Activated CD8-positive, alpha-beta memory T cell treated with anti-CD3 and anti-CD28 coated beads for 24 hours (primary cell): ENCODE data around the gene DZANK1.
"Not testable (repeated sequence)": the region's sequence is repeated elsewhere in the genome, so short reads cannot be mapped to it uniquely, and the experiment has no call there.

Experiments
- DNase-seq: peaks from one replicate; pipeline ENCODE4 v3.0.0-alpha.2; 2020

The DZANK1 gene

DNA sequence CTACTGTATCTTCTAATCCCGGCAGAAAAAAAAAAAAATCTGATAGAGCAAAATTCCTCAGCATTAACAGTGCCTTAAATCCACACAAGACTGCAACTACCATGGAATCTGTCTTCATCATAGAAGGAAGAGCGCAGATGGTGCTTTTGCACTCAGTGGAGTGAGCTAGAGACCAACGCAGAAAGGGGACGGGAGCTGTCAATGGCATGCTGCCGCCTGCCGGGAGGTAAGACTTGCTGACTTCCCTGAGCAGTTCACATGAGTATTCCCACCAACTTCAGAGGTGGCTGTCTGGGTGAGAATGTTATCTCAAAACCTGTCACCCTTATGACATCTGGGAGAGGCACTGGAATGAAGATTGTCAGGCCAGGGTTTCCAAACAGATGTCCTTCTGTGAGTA, 35.6 kb downstream of the DZANK1 start:
- no peak for DNase-seq

- no peak for DNase-seq
Observed at GRCh38 chr20:18430172-18430826, 36.5 kb downstream of the DZANK1 start.

GRCh38 chr20:18428490-18429173, 38.2 kb downstream of the DZANK1 start:
- DNase-seq = no peak

DNA sequence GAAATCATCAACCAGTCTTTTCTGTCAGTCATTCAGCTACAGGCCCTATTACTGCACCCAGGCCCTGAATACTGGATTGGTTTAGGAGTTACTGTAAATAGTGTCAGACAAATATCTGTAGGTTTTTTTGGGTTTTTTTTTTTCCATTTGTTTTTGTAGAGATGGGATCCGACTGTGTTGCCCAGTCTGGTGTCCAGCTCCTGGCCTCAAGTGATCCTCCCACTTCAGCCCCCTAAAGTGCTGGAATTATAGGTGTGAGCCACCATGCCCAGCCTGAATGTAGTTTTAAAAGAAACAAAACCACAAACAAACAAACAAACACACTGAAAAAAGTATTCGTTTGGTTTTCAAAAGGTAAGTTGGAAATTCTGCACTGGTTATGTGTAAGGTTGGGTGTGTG, 39.6 kb downstream of the DZANK1 start:
- DNase-seq = no peak

- DNase-seq = no peak
Observed at GRCh38 chr20:18421608-18422007, 45.2 kb downstream of the DZANK1 start.

DNA sequence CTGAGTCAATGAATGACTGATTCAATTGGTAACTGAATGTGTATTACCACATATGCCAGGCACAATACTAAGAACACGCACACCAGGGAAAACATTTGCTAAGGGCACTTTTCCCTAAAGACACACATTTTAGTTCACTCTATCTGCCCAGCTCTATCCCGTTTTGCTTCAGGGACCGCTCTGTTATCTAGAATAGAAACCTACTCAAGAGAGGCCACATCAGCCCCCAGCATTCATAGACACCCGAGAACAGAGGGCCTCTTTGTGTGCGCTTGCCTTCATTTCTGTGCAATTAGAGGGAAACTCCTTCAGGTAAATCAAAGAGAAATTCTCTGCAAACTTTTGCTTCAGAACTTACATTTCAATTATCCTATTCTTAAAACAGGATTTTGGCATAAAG, 50.3 kb downstream of the DZANK1 start:
- DNase-seq = no peak

GRCh38 chr20:18414140-18414539, 52.7 kb downstream of the DZANK1 start:
- no peak for DNase-seq

DNA sequence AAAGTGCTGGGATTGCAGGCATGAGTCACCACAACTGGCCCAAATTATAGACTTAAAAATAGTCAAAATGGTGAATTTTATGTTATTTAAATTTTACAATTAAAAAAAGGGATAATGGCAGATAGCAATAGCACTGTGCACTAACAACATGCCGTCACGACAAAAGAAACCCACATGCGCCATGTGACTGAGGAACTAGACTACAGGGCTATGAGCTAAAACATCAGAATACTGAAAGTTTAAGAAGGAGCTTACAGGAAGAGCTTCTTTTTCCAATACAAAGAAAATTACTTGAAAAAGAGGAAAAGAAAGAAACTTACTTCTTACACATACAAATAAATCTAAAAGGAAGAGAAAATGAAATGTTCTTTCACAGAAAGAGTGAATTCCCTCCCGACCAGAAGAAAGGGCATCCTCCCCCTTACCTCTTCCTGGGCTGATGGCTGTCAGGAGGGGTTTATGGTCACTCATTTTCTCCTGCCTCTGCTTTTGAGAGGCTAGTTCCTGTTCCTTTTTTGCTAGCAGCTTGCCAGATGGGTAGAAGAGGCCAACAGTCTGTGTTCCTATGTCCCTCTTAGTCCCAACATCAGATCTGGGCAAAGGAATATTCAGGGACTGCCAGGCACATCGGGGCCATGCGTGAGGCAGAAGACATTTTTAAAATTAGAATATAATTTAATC, 54.5 kb downstream of the DZANK1 start:
- no peak for DNase-seq

DNA sequence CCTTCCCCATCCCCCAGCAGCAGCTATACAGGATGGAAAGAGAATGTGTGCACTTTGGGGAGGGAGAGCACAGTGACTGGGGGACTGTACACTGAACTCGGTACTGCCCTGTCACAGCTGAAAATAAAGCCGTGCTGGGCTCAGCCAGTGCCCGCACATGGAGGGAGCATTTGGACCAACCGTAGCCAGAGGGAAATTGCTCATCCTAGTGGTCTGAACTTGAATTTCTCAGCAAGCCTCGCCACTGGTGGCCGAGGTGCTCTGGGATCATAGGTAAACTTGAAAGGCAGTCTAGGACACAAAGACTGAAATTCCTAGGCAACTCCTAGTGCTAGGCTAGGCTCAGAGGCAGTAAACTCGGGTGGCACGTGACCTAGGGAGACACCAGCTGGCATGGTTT, 61.0 kb downstream of the DZANK1 start:
- DNase-seq = no peak

- no peak for DNase-seq
Observed at GRCh38 chr20:18404172-18404571, 62.7 kb downstream of the DZANK1 start.

DNA sequence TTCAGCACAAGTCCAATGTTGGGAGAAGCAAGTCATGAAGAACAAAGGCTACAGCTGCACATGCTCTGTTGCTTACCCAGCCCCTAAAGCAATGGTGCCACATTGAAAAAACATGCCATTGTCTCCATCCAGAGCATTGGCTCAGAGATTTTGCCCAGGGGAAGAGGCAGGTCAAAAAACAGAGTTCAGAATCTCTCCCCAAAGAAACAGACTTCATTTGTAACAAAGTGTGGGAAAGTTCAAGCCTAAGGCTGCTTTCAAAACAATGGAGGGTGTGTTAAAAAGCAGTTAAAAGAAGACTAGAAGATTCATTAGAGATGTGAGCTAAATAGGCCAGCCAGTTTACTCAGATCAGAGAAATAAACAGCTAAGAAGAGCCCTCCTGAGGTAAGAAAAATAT, 63.6 kb downstream of the DZANK1 start:
- no peak for DNase-seq

DNA sequence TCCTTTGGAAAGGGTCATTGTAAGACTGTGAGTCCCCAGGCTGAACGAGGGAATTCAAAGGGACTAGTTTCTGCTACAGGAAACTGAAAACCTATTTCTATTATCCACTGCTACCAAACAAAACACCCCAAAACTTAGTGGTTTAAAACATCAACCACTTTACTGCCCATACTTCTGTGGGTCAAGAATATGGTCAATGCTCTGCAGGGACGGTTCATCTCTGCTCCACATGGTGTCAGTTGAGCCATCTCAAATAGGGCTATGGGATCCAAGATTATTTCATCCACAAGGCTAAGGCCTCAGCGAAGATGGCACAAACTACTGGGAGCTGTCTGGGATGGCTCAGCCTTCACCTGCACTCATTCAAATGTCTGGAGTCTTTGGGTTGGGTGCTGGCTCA, 65.5 kb downstream of the DZANK1 start:
- no peak for DNase-seq

DNA sequence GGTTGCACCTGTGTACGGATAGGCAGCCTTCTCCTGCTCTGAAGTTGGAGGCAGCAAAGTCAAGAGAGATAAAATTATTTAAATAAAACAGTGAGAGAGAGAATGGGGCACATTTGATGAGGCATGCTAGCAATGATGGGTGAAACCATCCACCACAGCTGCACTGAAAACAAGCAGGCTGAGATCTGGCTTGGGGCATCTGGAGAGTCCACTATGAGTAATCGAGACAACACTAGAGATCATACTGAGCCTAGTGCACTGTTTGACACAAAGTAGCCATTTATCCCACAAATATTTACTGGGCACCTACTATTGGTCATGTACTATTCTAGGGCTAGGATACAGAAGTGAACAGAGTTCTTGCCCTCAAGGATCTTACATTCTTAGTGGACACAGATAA, 66.4 kb downstream of the DZANK1 start:
- DNase-seq = no peak

DNA sequence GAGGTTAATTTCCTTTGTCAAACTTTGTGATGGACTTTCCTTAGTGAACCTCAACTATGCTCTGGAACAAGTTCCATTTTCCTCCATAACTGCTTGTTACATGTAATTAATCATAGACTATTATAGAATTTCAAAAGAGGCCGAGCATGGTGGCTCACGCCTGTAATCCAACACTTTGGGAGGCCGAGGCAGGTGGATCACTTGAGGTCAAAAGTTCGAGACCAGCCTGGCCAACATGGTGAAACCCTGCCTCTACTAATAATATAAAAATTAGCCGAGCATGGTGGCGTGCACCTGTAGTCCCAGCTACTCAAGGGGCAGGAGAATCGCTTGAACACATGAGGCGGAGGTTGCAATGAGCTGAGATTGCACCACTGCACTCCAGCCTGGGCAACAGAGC, 68.1 kb downstream of the DZANK1 start:
- DNase-seq = not testable (repeated sequence)

DNA sequence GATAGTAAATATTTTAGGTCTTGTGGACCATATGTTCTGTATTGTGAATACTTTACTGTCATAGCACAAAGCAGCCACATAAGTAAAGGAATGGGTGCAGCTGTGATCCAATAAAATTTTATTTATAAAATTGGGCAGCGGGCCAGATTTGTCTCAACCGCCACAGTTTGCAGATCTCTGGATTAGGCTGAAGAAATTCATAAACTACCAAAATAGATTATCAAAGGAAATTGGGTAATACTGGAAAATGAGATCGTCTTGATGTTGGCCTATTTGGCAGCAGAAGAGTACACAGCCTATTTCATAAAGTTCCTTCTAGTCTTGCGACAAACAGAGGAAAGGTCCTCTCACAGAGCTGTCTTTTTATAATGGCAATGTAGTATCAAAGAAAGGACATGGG, 69.8 kb downstream of the DZANK1 start:
- no peak for DNase-seq

DNA sequence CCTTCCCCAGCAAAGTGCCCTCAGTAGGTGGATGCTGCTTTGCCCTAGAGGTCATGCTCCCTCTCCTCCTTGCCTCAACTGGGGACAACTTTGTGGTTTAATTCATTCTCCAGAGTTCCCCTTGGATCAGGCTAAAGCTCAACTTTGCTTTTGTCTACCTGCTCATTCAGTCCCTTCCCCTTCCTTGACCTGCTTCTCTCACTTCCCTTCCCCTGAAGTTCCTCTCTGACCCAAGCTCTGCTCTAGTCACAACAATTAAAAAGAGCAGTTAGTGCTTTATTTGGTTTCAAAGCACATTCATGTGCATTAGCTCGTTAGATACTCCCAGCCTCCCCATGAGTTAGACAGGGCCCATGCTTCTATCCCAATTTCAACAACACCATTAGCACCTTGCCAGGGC, 71.3 kb downstream of the DZANK1 start:
- no peak for DNase-seq

GRCh38 chr20:18394363-18394762, 72.5 kb downstream of the DZANK1 start:
- no peak for DNase-seq

DNA sequence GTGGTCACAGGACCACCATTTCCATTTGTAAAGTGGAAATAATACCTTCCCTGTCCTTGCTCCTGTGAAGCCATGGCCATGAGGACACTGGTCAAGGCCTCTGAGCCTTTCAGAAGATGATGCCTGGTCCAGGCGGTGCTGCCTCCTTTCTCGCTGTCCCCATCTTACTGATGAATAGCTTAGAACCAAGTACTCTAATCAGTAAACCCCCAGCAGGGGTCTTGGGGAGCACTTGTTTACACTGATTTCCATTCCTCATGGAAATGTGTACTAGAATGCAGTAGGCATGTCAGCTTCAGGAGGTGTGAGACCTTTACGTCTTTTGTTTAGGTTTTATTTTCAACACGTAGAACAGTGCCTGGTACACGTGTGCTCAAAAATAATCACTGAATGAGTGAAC, 75.1 kb downstream of the DZANK1 start:
- no peak for DNase-seq

DNA sequence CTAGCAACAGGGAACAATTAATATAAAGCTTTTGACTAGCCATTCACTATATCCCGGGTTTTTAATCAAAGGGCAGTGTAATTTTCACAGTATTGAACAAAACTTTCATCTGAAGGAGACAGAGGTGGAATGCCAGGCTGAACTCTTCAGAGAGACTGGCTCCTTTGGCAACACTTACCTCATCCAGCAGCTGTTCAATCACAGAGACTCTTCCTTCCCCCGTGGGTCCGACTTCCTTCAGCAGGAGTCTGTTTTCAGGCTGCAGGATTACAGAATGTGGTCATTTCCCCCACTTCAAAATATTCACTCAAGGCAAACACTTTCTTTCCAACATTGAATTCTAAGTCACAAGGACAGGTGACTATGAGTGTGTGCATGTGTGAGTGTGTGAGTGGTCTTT, 76.6 kb downstream of the DZANK1 start:
- no peak for DNase-seq

- DNase-seq = no peak
Observed at GRCh38 chr20:18388860-18389259, 78.0 kb downstream of the DZANK1 start.

DNA sequence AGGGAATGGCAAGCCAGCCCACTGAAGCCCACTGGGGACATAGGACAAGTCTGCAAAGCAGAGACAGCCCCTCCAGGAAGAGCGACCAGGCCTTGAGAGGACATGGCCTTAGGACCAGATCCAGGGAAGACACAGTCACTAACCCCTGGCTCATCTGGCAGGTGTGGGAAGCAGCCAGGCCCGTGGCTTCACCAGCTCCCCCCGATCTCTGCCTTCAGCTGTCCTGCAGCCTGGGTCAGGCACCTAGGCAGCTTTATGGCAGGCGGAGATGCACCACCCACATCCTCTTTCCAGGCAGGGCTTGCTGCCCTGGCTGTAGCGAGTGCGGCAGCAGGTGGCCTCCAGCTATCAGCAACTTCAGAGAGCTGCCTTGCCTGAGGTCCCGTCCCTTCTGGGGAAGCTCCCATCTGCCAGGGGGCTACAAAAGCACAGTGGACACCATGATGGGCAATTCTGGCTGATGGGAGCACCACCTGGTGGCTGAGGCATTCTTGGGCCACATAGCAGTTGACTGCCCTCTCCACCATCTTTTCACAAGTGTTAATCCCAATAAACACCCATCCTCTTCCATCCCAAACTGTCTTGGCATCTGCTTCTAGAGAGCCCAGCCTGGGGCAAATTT, 85.8 kb downstream of the DZANK1 start:
- DNase-seq = no peak

DNA sequence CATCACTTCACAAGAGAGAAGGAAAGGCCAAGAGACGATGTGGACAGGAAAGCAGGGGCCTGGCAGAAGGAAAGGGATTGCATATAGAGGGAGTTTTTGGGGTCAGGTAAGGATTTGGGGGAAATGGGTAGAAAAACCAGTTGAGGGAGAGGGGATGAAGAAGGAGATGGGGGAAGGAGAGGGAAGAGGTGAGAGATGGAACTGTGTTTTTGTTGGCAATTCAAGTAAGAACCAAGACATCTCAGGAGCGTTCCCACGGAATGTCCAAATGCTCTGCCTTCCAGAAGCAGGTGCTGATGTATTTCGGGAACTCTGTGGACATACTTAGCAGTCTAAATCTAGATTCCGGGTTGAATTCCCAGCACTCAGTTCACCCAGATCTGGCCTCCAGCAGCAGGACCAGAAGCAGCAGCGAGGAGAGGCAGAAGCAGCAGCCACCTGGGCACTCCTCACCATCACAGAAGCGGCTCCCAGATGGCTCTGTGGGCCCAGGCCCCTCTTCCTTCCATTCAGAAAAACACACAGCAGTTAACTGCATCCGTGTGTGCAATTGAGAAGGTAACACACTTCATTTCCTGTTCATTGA, 88.8 kb downstream of the DZANK1 start:
- no peak for DNase-seq

DNA sequence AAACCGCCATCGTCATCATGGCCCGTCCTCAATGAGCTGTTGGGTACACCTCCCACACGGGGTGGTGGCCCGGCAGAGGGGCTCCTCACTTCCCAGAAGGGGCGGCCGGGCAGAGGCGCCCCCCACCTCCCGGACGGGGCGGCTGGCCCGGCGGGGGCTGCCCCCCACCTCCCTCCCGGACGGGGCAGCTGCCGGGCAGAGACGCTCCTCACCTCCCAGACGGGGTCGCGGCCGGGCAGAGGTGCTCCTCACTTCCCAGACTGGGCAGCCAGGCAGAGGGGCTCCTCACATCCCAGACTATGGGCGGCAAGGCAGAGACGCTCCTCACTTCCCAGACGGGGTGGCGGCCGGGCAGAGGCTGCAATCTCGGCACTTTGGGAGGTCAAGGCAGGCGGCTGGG, 91.3 kb downstream of the DZANK1 start:
- DNase-seq = not testable (repeated sequence)

- no peak for DNase-seq
Observed at GRCh38 chr20:18372296-18372695, 94.5 kb downstream of the DZANK1 start.
